Coronary artery (tissue), 2 donors: ENCODE data around the gene RPS6KA1.
"Not testable (repeated sequence)": the region's sequence is repeated elsewhere in the genome, so short reads cannot be mapped to it uniquely, and the experiment has no call there.

Experiments used
- DNase-seq: peaks from one replicate; pipeline ENCODE4 v3.0.0-alpha.2; 2017; ENCODE audit warnings: low spot score
- H3K27ac ChIP-seq, 2 donors: fragments of 200-600 bp; sonication (generic); one replicate each; pipeline ENCODE4 v1.5.1; 2016 to 2019
- H3K4me3 ChIP-seq: fragments of 200-600 bp; sonication (generic); 2 replicates; pipeline ENCODE4 v1.5.1; 2016; ENCODE audit warnings: mild to moderate bottlenecking, moderate library complexity
- CTCF ChIP-seq: fragments of 200-600 bp; sonication (generic); IDR thresholded peaks from one replicate; pipeline ENCODE4 v1.5.1; 2019; ENCODE audit warnings: antibody characterized with exemption

Gene RPS6KA1

GRCh38 chr1:26498894-26499293 is 30.7 kb upstream of the RPS6KA1 start:
- no peak for TF ChIP-seq CTCF
- Histone ChIP-seq H3K27ac (no peak overlapping the region), H3K4me3 (no peak overlapping the region)
- no peak for DNase-seq

GRCh38 chr1:26500488-26501175 is 28.9 kb upstream of the RPS6KA1 start:
- DNase-seq: peak; percentile 90
- peak overlapping the region; percentile 82 for H3K4me3 ChIP-seq
- peak overlapping the region; percentile 77 to 92 for H3K27ac ChIP-seq
- peak; percentile 35 for TF ChIP-seq CTCF

- H3K27ac ChIP-seq, DNase-seq, H3K4me3 ChIP-seq: not testable (repeated sequence)
These were observed 18.9 kb upstream of the RPS6KA1 start for GRCh38 chr1:26510711-26511110.

GRCh38 chr1:26515836-26516235 is 13.7 kb upstream of the RPS6KA1 start:
- not testable (repeated sequence) for H3K4me3 ChIP-seq, H3K27ac ChIP-seq, DNase-seq

- DNase-seq: no peak
- no peak overlapping the region for H3K4me3 ChIP-seq
- no peak for TF ChIP-seq CTCF
- H3K27ac ChIP-seq: no peak overlapping the region
These were observed 12.4 kb upstream of the RPS6KA1 start for GRCh38 chr1:26516987-26517765.

GRCh38 chr1:26517766-26518049 is 11.9 kb upstream of the RPS6KA1 start:
- no peak for DNase-seq
- no peak overlapping the region for H3K4me3 ChIP-seq
- TF ChIP-seq CTCF: no peak

GRCh38 chr1:26518355-26518754 is 11.2 kb upstream of the RPS6KA1 start:
- no peak for TF ChIP-seq CTCF
- DNase-seq: no peak
- Histone ChIP-seq H3K27ac (no peak overlapping the region), H3K4me3 (no peak overlapping the region)

More at GRCh38 chr1:26517766-26518049, 11.9 kb upstream of the RPS6KA1 start:
- H3K27ac ChIP-seq: no peak overlapping the region

GRCh38 chr1:26520339-26520738 is 9.2 kb upstream of the RPS6KA1 start:
- Histone ChIP-seq H3K4me3 (no peak overlapping the region), H3K27ac (no peak overlapping the region)
- no peak for TF ChIP-seq CTCF
- DNase-seq: no peak
